Endodermal cell (in vitro differentiated cells): ENCODE results near the gene USB1. TPM values are rescaled to one million over a fixed set of nuclear protein-coding genes. Genes with fewer than 3 reads are reported as not detected.
A peak's percentile ranks its signal among the peaks of the same experiment; 100 is the strongest.

Experiments used
- DNase-seq: peaks from one replicate; pipeline ENCODE4 v3.0.0-alpha.2; 2017
- H3K27ac ChIP-seq: 2 replicates; pipeline ENCODE4 v1.5.1; 2013; ENCODE audit warnings: mild to moderate bottlenecking, low read depth, low read length, moderate library complexity
- H3K27me3 ChIP-seq: 2 replicates; pipeline ENCODE4 v1.6.1; 2013; ENCODE audit warnings: mild to moderate bottlenecking, low read length, moderate library complexity; ENCODE audit not compliant: insufficient read depth, control insufficient read depth, poor library complexity, severe bottlenecking
- H3K36me3 ChIP-seq: 2 replicates; pipeline ENCODE4 v1.7.0; 2013; ENCODE audit warnings: mild to moderate bottlenecking, low read length, moderate library complexity; ENCODE audit not compliant: control insufficient read depth, insufficient read depth
- H3K4me1 ChIP-seq: one replicate; pipeline ENCODE4 v1.7.0; 2013; ENCODE audit warnings: low read length; ENCODE audit not compliant: control insufficient read depth, insufficient read depth
- H3K4me3 ChIP-seq: 2 replicates; pipeline ENCODE4 v1.5.1; 2013; ENCODE audit warnings: mild to moderate bottlenecking, low read length, moderate library complexity
- H3K9ac ChIP-seq: 2 replicates; pipeline ENCODE4 v1.6.1; 2013; ENCODE audit warnings: mild to moderate bottlenecking, low read length, moderate library complexity; ENCODE audit not compliant: poor library complexity, severe bottlenecking; ENCODE audit errors: extremely low read depth
- H3K9me3 ChIP-seq: 2 replicates; pipeline ENCODE4 v1.6.1; 2013; ENCODE audit warnings: mild to moderate bottlenecking, low read length, moderate library complexity; ENCODE audit not compliant: control insufficient read depth
- H3K27ac Mint-ChIP-seq: 2 replicates; pipeline ENCODE4 v1.8.0; 2020; ENCODE audit warnings: mixed read lengths
- H3K27me3 Mint-ChIP-seq: 2 replicates; pipeline ENCODE4 v1.8.0; 2021; ENCODE audit warnings: mild to moderate bottlenecking, mixed read lengths; ENCODE audit not compliant: insufficient read depth
- H3K36me3 Mint-ChIP-seq: 2 replicates; pipeline ENCODE4 v1.8.0; 2020; ENCODE audit warnings: low read depth, mixed read lengths
- H3K4me1 Mint-ChIP-seq: 2 replicates; pipeline ENCODE4 v1.8.0; 2020; ENCODE audit warnings: mixed read lengths
- H3K4me3 Mint-ChIP-seq: 2 replicates; pipeline ENCODE4 v1.8.0; 2020; ENCODE audit warnings: mild to moderate bottlenecking, moderate library complexity, mixed read lengths
- H3K9me3 Mint-ChIP-seq: 2 replicates; pipeline ENCODE4 v1.8.0; 2020; ENCODE audit warnings: mild to moderate bottlenecking, mixed read lengths
- WGBS, 2 experiments: methylation state at CpG; one replicate each; pipeline versions ENCODE4 v1.1.5 to v1.1.7; 2013; ENCODE audit warnings: missing lambda C conversion rate in 2 of 2, mixed read lengths in 1 of 2; ENCODE audit not compliant: insufficient coverage in 1 of 2, insufficient read length in 1 of 2; 5-methylcytosine and 5-hydroxymethylcytosine counted together
- long read RNA-seq, 4 experiments: library from polyadenylated mRNA in 2 of 4; library from RNA in 1 of 4; library from capped mRNA in 1 of 4; stranded (forward) in 3 of 4; unstranded in 1 of 4; transcript quantifications; one replicate each; pipeline ENCODE4 v2.0.0, GENCODE V29; 2020 to 2021; ENCODE audit warnings: inconsistent platforms in 1 of 4
- polyA plus RNA-seq, 2 experiments: library from polyadenylated mRNA; stranded (reverse); fragments of 50-300 nt; gene quantifications; one replicate each; pipeline ENCODE4 v1.2.3, GENCODE V29; 2013
- total RNA-seq, 2 donors: library from RNA; stranded (reverse); fragmentation: NEBNext Ultra II Directional in 1 of 2; extraction: Animal tissue kit (Norgen Biotek cat#: 25700) in 1 of 2; gene quantifications; 2 replicates in 1 of 2; 3 replicates in 1 of 2; pipeline ENCODE4 v1.2.1, GENCODE V29; 2021
- TF ChIP-seq, protein P1 (sequence below): fragments of 200-600 bp; sonication (generic); conservative IDR thresholded peaks from 2 replicates; pipeline ENCODE4 v1.5.0; 2021; ENCODE audit warnings: antibody characterized with exemption, mild to moderate bottlenecking

USB1 gene
- 100 to 1,000 TPM; 139 to 163 TPM for total RNA-seq
- polyA plus RNA-seq (2013, experiment 1 of 2) = 62.2 TPM
- 62.7 TPM for polyA plus RNA-seq (2013, experiment 2 of 2)
- long read RNA-seq, experiment 1, partial matches to known transcripts = 40 of 44 reads
- long read RNA-seq, experiment 1, other reads (novel, unspliced or antisense) = 2 of 44 reads
- long read RNA-seq, experiment 2, transcript USB1-201 (7 exons, 2,282 nt) = major isoform, 326 of 384 reads
- long read RNA-seq, experiment 2, partial matches to known transcripts = 14 of 384 reads
- long read RNA-seq, experiment 2, other reads (novel, unspliced or antisense) = 33 of 384 reads
- long read RNA-seq, experiment 3, transcript USB1-202 (4 exons, 1,217 nt) = minor isoform, 11 of 87 reads
- long read RNA-seq, experiment 3, transcript USB1-201 (7 exons, 2,282 nt) = major isoform, 31 of 87 reads
- long read RNA-seq, experiment 3, transcript USB1-207 (4 exons, 1,751 nt) = minor isoform, 11 of 87 reads
- long read RNA-seq, experiment 3, partial matches to known transcripts = 6 of 87 reads
- long read RNA-seq, experiment 3, other reads (novel, unspliced or antisense) = 24 of 87 reads
- long read RNA-seq, experiment 4, transcript USB1-201 (7 exons, 2,282 nt) = major isoform, 176 of 205 reads
- long read RNA-seq, experiment 4, partial matches to known transcripts = 10 of 205 reads
- long read RNA-seq, experiment 4, other reads (novel, unspliced or antisense) = 16 of 205 reads

DNA sequence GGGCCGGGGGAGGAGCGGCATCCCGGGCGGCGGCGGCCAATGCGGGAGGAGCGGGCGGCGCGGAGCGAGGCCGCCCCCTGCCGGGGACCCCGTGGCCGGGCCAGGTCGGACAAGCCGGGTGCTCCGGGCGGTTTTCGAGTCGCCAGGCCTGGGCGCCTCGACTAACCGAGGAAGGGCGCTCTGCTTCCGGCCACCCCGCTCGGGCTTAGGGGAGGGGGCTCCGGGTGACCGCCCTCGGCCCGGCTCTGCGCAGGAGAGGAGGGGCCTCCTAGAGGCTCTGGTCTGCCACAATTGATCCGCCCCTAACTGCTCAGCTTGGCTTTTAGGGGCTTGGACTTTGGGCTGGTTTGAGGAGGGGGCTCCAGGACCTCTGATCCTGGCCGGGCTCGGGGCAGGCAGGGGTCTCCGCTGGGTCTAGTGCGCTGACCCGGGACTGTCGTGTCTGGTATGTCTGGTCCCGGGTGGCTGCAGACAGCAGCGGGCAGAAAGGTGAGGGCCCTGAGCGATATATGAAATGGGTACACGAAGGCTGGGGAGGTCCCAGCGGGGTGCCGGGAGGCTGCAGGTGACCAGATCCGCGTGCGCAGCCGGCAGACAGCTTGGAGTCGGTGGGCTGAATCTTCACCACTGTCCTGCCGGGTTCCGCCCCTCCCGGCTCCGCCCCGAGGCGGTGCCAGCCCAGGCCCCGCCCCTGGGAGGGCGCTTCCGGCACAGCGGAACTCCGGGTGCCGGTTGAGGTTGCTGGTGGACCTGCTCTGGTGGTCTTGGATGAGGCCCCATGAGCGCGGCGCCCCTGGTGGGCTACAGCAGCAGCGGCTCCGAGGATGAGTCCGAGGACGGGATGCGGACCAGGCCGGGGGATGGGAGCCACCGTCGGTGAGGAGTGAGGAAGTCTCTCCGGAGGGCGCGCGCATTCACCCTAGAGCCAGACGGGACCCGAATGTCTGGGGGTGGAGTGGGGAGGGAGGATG lies at the start of gene USB1:
Gene USB1 (plus strand): TSS at position 702 of the 971 bp plus-strand sequence. CDS start 77 bp downstream, at position 779.
- H3K36me3 Mint-ChIP-seq = peaks cover 51% of the 10 kb centered on the region
- H3K27ac ChIP-seq = peak within 1 kb of the TSS; percentile 68

GRCh38 chr16:57952909-57953308 lies 48.3 kb upstream of the USB1 start:
- H3K9ac ChIP-seq = no peak overlapping the region
- no peak overlapping the region for H3K27ac Mint-ChIP-seq
- 93% methylated on average over 4 to 9 of the region's 9 CpGs for WGBS, 2 experiments

More for the DNA sequence above, at the start of gene USB1:
- peak within 1 kb of the TSS; percentile 89 for H3K4me3 Mint-ChIP-seq
- peaks cover 23% of the 10 kb centered on the region for H3K4me1 Mint-ChIP-seq
- H3K27me3 Mint-ChIP-seq = no peaks in the 10 kb centered on the region
- peaks cover 39% of the 10 kb centered on the region for H3K36me3 ChIP-seq
- no peaks in the 10 kb centered on the region for H3K27me3 ChIP-seq
- H3K4me1 ChIP-seq = peaks cover 16% of the 10 kb centered on the region
- H3K9me3 Mint-ChIP-seq = peaks cover 2% of the 10 kb centered on the region
- 0% methylated on average over 2 to 78 of the region's 81 CpGs for WGBS, 2 experiments
- peak within 1 kb of the TSS; percentile 97 for H3K27ac Mint-ChIP-seq
- peak; percentile 97 for DNase-seq
- peak within 1 kb of the TSS; percentile 87 for H3K4me3 ChIP-seq
- peaks cover 4% of the 10 kb centered on the region for H3K9me3 ChIP-seq
- TF ChIP-seq, protein P1, sequence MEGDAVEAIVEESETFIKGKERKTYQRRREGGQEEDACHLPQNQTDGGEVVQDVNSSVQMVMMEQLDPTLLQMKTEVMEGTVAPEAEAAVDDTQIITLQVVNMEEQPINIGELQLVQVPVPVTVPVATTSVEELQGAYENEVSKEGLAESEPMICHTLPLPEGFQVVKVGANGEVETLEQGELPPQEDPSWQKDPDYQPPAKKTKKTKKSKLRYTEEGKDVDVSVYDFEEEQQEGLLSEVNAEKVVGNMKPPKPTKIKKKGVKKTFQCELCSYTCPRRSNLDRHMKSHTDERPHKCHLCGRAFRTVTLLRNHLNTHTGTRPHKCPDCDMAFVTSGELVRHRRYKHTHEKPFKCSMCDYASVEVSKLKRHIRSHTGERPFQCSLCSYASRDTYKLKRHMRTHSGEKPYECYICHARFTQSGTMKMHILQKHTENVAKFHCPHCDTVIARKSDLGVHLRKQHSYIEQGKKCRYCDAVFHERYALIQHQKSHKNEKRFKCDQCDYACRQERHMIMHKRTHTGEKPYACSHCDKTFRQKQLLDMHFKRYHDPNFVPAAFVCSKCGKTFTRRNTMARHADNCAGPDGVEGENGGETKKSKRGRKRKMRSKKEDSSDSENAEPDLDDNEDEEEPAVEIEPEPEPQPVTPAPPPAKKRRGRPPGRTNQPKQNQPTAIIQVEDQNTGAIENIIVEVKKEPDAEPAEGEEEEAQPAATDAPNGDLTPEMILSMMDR = peak; percentile 81
- peak within 1 kb of the TSS; percentile 57 for H3K9ac ChIP-seq

More at GRCh38 chr16:57952909-57953308, 48.3 kb upstream of the USB1 start:
- Histone ChIP-seq H3K4me1 (peaks cover 8% of the 10 kb centered on the region), H3K27ac (no peak overlapping the region), H3K27me3 (no peaks in the 10 kb centered on the region), H3K9me3 (no peaks in the 10 kb centered on the region), H3K36me3 (no peaks in the 10 kb centered on the region), H3K4me3 (no peak overlapping the region)
- no peak overlapping the region for H3K4me3 Mint-ChIP-seq
- DNase-seq = no peak
- no peaks in the 10 kb centered on the region for H3K9me3 Mint-ChIP-seq
- TF ChIP-seq, protein P1 = no peak
- no peaks in the 10 kb centered on the region for H3K36me3 Mint-ChIP-seq
- H3K4me1 Mint-ChIP-seq = peaks cover 22% of the 10 kb centered on the region
- no peaks in the 10 kb centered on the region for H3K27me3 Mint-ChIP-seq
